ENCODE measurements around the gene PDZD7.

Gene PDZD7

GRCh38 chr10:101012525-101013364 is 18.2 kb downstream of the PDZD7 start:
- CTCF ChIA-PET, result interaction anchor here (0.8 to 7.0 kb wide), 6 partner anchors 10 to 47 kb away, joined by 3 to 70 read pairs (median 7); partner anchors contain the start of genes LZTS2, MRPL43, SEMA4G and TWNK
- peak; percentile 79 for DNase-seq (ENCODE audit: extremely low spot score)
- POLR2A ChIA-PET, result no interaction called here
- peak; percentile 93 for TF ChIP-seq CTCF (IDR thresholded peaks at IDR 0.05; ENCODE audit: control extremely low read depth, extremely low read depth, low read depth, missing control alignments)

GRCh38 chr10:101011517-101012423 is 19.2 kb downstream of the PDZD7 start:
- no peak for TF ChIP-seq CTCF (IDR thresholded peaks at IDR 0.05; ENCODE audit: control extremely low read depth, extremely low read depth, low read depth, missing control alignments)
- DNase-seq (ENCODE audit: extremely low spot score), result no peak
- CTCF ChIA-PET, result interaction anchor here (0.8 to 7.0 kb wide), 9 partner anchors 9 to 46 kb away, joined by 3 to 70 read pairs (median 5); partner anchors contain the start of genes LZTS2, MRPL43, SEMA4G and TWNK
- POLR2A ChIA-PET, result no interaction called here

- no peak for TF ChIP-seq CTCF (IDR thresholded peaks at IDR 0.05; ENCODE audit: control extremely low read depth, extremely low read depth, low read depth, missing control alignments)
- DNase-seq (ENCODE audit: extremely low spot score), result no peak
- CTCF ChIA-PET, result interaction anchor here (1.2 to 7.0 kb wide), 4 partner anchors 7 to 42 kb away, joined by 3 to 70 read pairs (median 6); partner anchors contain the start of genes LZTS2 and SEMA4G
- POLR2A ChIA-PET, result no interaction called here
These were observed 20.6 kb downstream of the PDZD7 start for GRCh38 chr10:101010329-101010728.

GRCh38 chr10:101008823-101009423 is 22.0 kb downstream of the PDZD7 start:
- TF ChIP-seq CTCF (IDR thresholded peaks at IDR 0.05; ENCODE audit: control extremely low read depth, extremely low read depth, low read depth, missing control alignments), result no peak
- no peak for DNase-seq (ENCODE audit: extremely low spot score)
- CTCF ChIA-PET, result interaction anchor here (1.0 to 8.1 kb wide), 4 partner anchors 8 to 87 kb away, joined by 3 to 96 read pairs (median 36); partner anchors contain the start of gene LZTS2
- POLR2A ChIA-PET, result no interaction called here

GRCh38 chr10:101007915-101008822 is 22.8 kb downstream of the PDZD7 start:
- POLR2A ChIA-PET, result no interaction called here
- no peak for DNase-seq (ENCODE audit: extremely low spot score)
- CTCF ChIA-PET, result interaction anchor here (1.0 to 8.1 kb wide), 4 partner anchors 9 to 87 kb away, joined by 3 to 96 read pairs (median 36); partner anchors contain the start of gene LZTS2
- TF ChIP-seq CTCF (IDR thresholded peaks at IDR 0.05; ENCODE audit: control extremely low read depth, extremely low read depth, low read depth, missing control alignments), result no peak

All from GM10248 (cell line).